HFFc6 (cell line): ENCODE measurements around the gene COL4A2. TPM values are rescaled to one million over a fixed set of nuclear protein-coding genes. Genes with fewer than 3 reads are reported as not detected.

Source experiments
- DNase-seq: peaks from one replicate; pipeline ENCODE4 v3.0.0-alpha.2; 2018
- H3K27ac Mint-ChIP-seq: 2 replicates; pipeline ENCODE4 v1.8.0; 2020; ENCODE audit warnings: mild to moderate bottlenecking, mixed read lengths
- H3K27me3 Mint-ChIP-seq: 2 replicates; pipeline ENCODE4 v1.8.0; 2021; ENCODE audit warnings: mild to moderate bottlenecking, moderate library complexity, mixed read lengths; ENCODE audit not compliant: insufficient read depth
- H3K36me3 Mint-ChIP-seq: 2 replicates; pipeline ENCODE4 v1.8.0; 2021; ENCODE audit warnings: low read depth, mixed read lengths
- H3K4me1 Mint-ChIP-seq: 2 replicates; pipeline ENCODE4 v1.8.0; 2020; ENCODE audit warnings: low read depth, mixed read lengths
- H3K4me3 Mint-ChIP-seq: 2 replicates; pipeline ENCODE4 v1.8.0; 2020; ENCODE audit warnings: mild to moderate bottlenecking, moderate library complexity, mixed read lengths
- H3K9me3 Mint-ChIP-seq: 2 replicates; pipeline ENCODE4 v1.8.0; 2020; ENCODE audit warnings: mild to moderate bottlenecking, mixed read lengths
- CTCF ChIP-seq: fragments of 200-600 bp; sonication (generic); IDR thresholded peaks from 2 replicates; pipeline ENCODE4 v1.5.0; 2021; ENCODE audit warnings: antibody characterized with exemption, mild to moderate bottlenecking
- total RNA-seq, 6 experiments: library from RNA; stranded (reverse); fragmentation: NEBNext Ultra II Directional; extraction: Animal tissue kit (Norgen Biotek cat#: 25700); gene quantifications; 2 replicates in 1 of 6; 3 replicates in 5 of 6; pipeline ENCODE4 v1.2.3, GENCODE V29; 2021

COL4A2 gene
- total RNA-seq, 6 experiments from 2014 or later: 202 to 327 (median 217) TPM

DNA sequence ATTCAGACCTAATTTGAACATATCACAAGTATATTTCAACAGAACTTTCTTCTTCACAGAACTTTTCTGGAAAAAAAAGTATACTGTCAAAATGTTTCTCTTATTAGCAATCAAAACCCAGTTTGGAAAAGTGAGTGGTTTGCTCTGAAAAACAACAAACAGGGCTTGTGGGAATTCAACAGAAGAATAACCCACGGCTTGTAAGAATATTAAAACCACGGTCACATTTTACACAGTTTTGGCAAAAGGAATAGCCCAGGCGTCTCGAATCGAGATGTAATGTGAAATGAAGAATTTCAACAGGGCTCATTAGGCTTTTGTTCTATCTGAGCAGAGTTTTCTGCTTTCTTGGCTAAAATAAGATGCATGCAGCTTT lies 70.7 kb downstream of the COL4A2 start:
- TF ChIP-seq CTCF: no peak
- no peak for DNase-seq
- Mint-ChIP-seq H3K4me3 (no peak overlapping the region), H3K9me3 (no peaks in the 10 kb centered on the region), H3K27ac (no peak overlapping the region), H3K27me3 (no peaks in the 10 kb centered on the region), H3K36me3 (peaks cover 16% of the 10 kb centered on the region), H3K4me1 (peaks cover 59% of the 10 kb centered on the region)

DNA sequence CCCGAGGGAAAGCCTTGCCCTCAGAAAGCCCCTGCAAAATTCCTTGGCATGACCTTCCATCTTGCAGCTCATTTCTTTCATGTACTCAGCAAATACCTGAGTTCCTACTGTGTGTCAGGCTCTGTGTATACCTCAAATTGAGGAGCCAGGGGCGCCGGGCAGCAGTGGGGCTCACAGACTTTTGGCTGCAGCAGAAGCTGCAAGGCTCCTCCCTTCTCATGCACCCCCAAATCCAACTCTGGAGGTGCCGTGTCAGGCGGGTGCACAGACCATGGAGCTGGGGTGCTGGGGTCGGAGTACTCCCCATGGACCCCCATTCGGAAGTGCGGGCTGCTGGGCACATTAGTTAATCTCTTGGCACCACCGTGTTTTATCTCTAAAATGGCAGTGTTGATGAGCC lies 72.3 kb downstream of the COL4A2 start:
- no peaks in the 10 kb centered on the region for H3K9me3 Mint-ChIP-seq
- DNase-seq: no peak
- H3K4me3 Mint-ChIP-seq: no peak overlapping the region
- no peaks in the 10 kb centered on the region for H3K27me3 Mint-ChIP-seq
- peak overlapping the region; percentile 94; the same call in 1 of the 2 replicates for H3K27ac Mint-ChIP-seq
- H3K4me1 Mint-ChIP-seq: peaks cover 50% of the 10 kb centered on the region
- peaks cover 19% of the 10 kb centered on the region for H3K36me3 Mint-ChIP-seq
- TF ChIP-seq CTCF: no peak

- Mint-ChIP-seq H3K4me1 (peaks cover 45% of the 10 kb centered on the region), H3K36me3 (peaks cover 24% of the 10 kb centered on the region), H3K9me3 (no peaks in the 10 kb centered on the region; the same call in 1 of the 2 replicates), H3K4me3 (peak overlapping the region; percentile 57), H3K27ac (peak overlapping the region; percentile 94), H3K27me3 (no peaks in the 10 kb centered on the region)
- TF ChIP-seq CTCF: no peak
- peak; percentile 59 for DNase-seq
These were observed 72.8 kb downstream of the COL4A2 start for GRCh38 chr13:110379905-110380341.

GRCh38 chr13:110380359-110381028 lies 73.4 kb downstream of the COL4A2 start:
- Mint-ChIP-seq H3K27ac (peak overlapping the region; percentile 94), H3K4me1 (peaks cover 45% of the 10 kb centered on the region), H3K9me3 (no peaks in the 10 kb centered on the region; the same call in 1 of the 2 replicates), H3K4me3 (peak overlapping the region; percentile 47), H3K27me3 (peaks cover 2% of the 10 kb centered on the region; the same call in 1 of the 2 replicates), H3K36me3 (peaks cover 28% of the 10 kb centered on the region)
- no peak for TF ChIP-seq CTCF
- DNase-seq: peak; percentile 71

DNA sequence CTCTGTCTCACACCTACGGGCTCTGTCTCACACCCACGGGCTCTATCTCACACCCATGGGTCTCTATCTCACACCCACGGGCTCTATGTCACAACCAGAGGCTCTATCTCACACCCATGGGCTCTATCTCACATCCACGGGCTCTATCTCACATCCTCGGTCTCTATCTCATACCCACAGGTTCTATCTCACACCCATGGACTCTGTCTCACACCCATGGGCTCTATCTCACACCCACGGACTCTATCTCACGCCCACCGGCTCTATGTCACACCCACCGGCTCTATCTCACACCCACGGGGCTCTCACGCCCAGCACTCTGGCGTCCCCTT lies 73.9 kb downstream of the COL4A2 start:
- Mint-ChIP-seq H3K9me3 (no peaks in the 10 kb centered on the region; the same call in 1 of the 2 replicates), H3K27ac (peak overlapping the region; percentile 94), H3K4me1 (peaks cover 45% of the 10 kb centered on the region), H3K4me3 (peak overlapping the region; percentile 47; the same call in 1 of the 2 replicates), H3K36me3 (peaks cover 28% of the 10 kb centered on the region), H3K27me3 (peaks cover 2% of the 10 kb centered on the region; the same call in 1 of the 2 replicates)
- no peak for DNase-seq
- TF ChIP-seq CTCF: no peak
